Ishikawa (cell line): ENCODE results near the gene C2CD2L.

Experiments
- CEBPB ChIP-seq: IDR thresholded peaks from 2 replicates; pipeline ENCODE4 v1.6.1; 2012
- CREB1 ChIP-seq: IDR thresholded peaks from 2 replicates; pipeline ENCODE4 v1.6.1; 2012; ENCODE audit warnings: low read depth
- EGR1 ChIP-seq: IDR thresholded peaks from 2 replicates; pipeline ENCODE4 v1.6.1; 2012
- EP300 ChIP-seq: IDR thresholded peaks from 2 replicates; pipeline ENCODE4 v1.6.1; 2012; ENCODE audit warnings: borderline replicate concordance
- FOXM1 ChIP-seq: IDR thresholded peaks from 2 replicates; pipeline ENCODE4 v1.6.1; 2012; ENCODE audit warnings: low read depth, borderline replicate concordance
- MAX ChIP-seq: IDR thresholded peaks from 2 replicates; pipeline ENCODE4 v1.6.1; 2012
- NFIC ChIP-seq: IDR thresholded peaks from 2 replicates; pipeline ENCODE4 v1.6.1; 2012
- RAD21 ChIP-seq: IDR thresholded peaks from 2 replicates; pipeline ENCODE4 v1.6.1; 2012; ENCODE audit warnings: low read depth
- TAF1 ChIP-seq: IDR thresholded peaks from 2 replicates; pipeline ENCODE4 v1.6.1; 2012; ENCODE audit warnings: low read depth, mild to moderate bottlenecking
- TCF12 ChIP-seq: IDR thresholded peaks from 2 replicates; pipeline ENCODE4 v1.6.1; 2012; ENCODE audit warnings: low read depth
- TEAD4 ChIP-seq: IDR thresholded peaks from 2 replicates; pipeline ENCODE4 v1.6.1; 2012
- USF1 ChIP-seq: IDR thresholded peaks from 2 replicates; pipeline ENCODE4 v1.6.1; 2012
- YY1 ChIP-seq: IDR thresholded peaks from 2 replicates; pipeline ENCODE4 v1.6.1; 2012; ENCODE audit warnings: low read depth
- ZBTB7A ChIP-seq: IDR thresholded peaks from 2 replicates; pipeline ENCODE4 v1.6.1; 2012; ENCODE audit warnings: low read depth
- TF ChIP-seq, protein P1 (sequence below): IDR thresholded peaks from 2 replicates; pipeline ENCODE4 v1.6.1; 2012; ENCODE audit warnings: low read depth, mild to moderate bottlenecking

Gene C2CD2L

GRCh38 chr11:119085437-119085847, 21.7 kb upstream of the C2CD2L start:
- TF ChIP-seq RAD21 (no peak), EP300 (no peak), FOXM1 (no peak), MAX (no peak), USF1 (no peak), CEBPB (no peak), NFIC (no peak), TCF12 (no peak), ZBTB7A (no peak), EGR1 (no peak), TAF1 (no peak)
- TF ChIP-seq, protein P1, sequence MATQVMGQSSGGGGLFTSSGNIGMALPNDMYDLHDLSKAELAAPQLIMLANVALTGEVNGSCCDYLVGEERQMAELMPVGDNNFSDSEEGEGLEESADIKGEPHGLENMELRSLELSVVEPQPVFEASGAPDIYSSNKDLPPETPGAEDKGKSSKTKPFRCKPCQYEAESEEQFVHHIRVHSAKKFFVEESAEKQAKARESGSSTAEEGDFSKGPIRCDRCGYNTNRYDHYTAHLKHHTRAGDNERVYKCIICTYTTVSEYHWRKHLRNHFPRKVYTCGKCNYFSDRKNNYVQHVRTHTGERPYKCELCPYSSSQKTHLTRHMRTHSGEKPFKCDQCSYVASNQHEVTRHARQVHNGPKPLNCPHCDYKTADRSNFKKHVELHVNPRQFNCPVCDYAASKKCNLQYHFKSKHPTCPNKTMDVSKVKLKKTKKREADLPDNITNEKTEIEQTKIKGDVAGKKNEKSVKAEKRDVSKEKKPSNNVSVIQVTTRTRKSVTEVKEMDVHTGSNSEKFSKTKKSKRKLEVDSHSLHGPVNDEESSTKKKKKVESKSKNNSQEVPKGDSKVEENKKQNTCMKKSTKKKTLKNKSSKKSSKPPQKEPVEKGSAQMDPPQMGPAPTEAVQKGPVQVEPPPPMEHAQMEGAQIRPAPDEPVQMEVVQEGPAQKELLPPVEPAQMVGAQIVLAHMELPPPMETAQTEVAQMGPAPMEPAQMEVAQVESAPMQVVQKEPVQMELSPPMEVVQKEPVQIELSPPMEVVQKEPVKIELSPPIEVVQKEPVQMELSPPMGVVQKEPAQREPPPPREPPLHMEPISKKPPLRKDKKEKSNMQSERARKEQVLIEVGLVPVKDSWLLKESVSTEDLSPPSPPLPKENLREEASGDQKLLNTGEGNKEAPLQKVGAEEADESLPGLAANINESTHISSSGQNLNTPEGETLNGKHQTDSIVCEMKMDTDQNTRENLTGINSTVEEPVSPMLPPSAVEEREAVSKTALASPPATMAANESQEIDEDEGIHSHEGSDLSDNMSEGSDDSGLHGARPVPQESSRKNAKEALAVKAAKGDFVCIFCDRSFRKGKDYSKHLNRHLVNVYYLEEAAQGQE: no peak

DNA sequence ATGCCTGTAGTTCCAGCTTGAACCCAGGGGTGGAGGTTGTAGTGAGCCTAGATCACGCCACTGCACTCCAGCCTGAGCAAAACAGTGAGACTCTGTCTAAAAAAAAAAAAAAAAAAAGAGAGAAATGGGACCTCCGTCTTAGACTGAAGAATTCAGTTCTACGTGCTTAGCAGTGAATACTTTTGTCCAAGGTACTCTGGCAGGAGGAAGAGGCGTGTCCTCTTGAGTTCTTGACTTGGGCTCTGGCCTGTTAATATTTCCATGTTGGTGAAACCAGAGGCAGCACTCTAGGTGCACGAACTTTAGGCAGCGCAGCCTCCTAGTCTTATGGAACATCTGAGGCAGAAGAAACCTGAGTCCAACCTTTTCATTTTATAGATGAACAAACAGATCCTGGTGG, 20.0 kb upstream of the C2CD2L start:
- no peak for TF ChIP-seq EGR1
- TF ChIP-seq CREB1: no peak
- TF ChIP-seq TCF12: no peak
- no peak for TF ChIP-seq FOXM1
- no peak for TF ChIP-seq TEAD4
- no peak for TF ChIP-seq MAX
- TF ChIP-seq EP300: no peak
- no peak for TF ChIP-seq RAD21
- no peak for TF ChIP-seq TAF1
- no peak for TF ChIP-seq USF1
- no peak for TF ChIP-seq NFIC
- TF ChIP-seq CEBPB: no peak
- TF ChIP-seq ZBTB7A: no peak
- TF ChIP-seq YY1: no peak
- TF ChIP-seq, protein P1: no peak

- TF ChIP-seq, protein P1: no peak
- no peak for TF ChIP-seq YY1
- no peak for TF ChIP-seq TEAD4
- TF ChIP-seq RAD21: no peak
- no peak for TF ChIP-seq EP300
- no peak for TF ChIP-seq CEBPB
- TF ChIP-seq MAX: no peak
- TF ChIP-seq TCF12: no peak
- TF ChIP-seq TAF1: no peak
- TF ChIP-seq NFIC: no peak
These were observed 19.4 kb upstream of the C2CD2L start for GRCh38 chr11:119087747-119088241.

DNA sequence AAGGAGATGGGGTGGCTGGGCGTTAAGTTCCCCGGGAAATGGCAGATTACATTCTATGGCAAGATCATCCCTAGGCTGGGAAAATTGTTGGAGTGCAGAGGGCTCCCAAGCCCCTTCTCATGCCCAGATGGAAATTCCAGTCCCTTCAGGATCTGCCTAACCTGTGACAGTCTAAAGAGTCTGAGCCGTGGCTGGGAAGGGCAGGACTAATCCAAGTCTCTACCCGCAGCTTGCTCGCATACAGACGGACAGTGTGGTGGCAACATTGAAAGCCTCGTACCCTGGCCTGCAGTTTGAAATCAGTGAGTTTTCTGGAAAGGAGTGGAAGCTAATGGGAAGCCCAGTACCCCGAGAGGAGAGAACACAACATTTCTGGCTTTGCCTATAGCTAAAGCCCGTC, 18.7 kb upstream of the C2CD2L start:
- TF ChIP-seq FOXM1: no peak

DNA sequence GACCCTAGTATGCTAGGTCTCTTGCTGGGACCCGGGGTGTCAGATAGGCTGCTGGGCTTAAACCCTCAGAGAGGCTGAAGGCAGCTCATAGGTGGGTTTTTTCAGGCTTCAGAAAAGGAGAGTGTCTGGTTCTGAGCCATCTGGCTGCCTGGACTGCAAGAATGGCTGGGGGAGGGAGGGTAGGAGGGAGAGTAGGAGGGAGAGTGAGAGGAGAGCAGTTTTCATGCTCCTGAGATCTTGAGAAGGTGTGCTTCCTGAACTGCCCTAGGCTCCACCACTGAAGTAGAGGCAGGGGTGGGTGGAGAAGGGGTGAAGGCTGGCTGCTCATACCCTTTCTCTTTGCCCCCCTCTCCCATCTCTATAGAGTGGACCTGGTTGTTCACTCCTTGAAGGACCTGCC, 17.8 kb upstream of the C2CD2L start:
- TF ChIP-seq NFIC: no peak
- no peak for TF ChIP-seq YY1
- no peak for TF ChIP-seq CREB1
- no peak for TF ChIP-seq EP300
- no peak for TF ChIP-seq MAX
